Fibroblast of the aortic adventitia (primary cell): ENCODE results near the gene WSCD2. TPM values are rescaled to one million over a fixed set of nuclear protein-coding genes. Genes with fewer than 3 reads are reported as not detected.

ENCODE experiments used
- DNase-seq: peaks from one replicate; pipeline ENCODE4 v3.0.0-alpha.2; 2010; ENCODE audit warnings: low read depth
- H3K4me3 ChIP-seq: 2 replicates; pipeline ENCODE4 v1.5.1; 2011; ENCODE audit warnings: low read depth, mild to moderate bottlenecking, control low read depth, low read length, moderate library complexity
- total RNA-seq: library from RNA; depleted of rRNA; stranded (reverse); fragments of >200 nt; gene quantifications from 2 replicates; pipeline ENCODE4 v1.2.3, GENCODE V29; 2012; ENCODE audit warnings: low replicate concordance
- TF ChIP-seq, protein P1 (sequence below): IDR thresholded peaks from 2 replicates; pipeline ENCODE4 v1.5.1; 2011; ENCODE audit warnings: mild to moderate bottlenecking, low read length, control low read depth, inconsistent platforms; ENCODE audit not compliant: insufficient read depth

WSCD2 gene
- total RNA-seq, 1 donor = not detected

DNA sequence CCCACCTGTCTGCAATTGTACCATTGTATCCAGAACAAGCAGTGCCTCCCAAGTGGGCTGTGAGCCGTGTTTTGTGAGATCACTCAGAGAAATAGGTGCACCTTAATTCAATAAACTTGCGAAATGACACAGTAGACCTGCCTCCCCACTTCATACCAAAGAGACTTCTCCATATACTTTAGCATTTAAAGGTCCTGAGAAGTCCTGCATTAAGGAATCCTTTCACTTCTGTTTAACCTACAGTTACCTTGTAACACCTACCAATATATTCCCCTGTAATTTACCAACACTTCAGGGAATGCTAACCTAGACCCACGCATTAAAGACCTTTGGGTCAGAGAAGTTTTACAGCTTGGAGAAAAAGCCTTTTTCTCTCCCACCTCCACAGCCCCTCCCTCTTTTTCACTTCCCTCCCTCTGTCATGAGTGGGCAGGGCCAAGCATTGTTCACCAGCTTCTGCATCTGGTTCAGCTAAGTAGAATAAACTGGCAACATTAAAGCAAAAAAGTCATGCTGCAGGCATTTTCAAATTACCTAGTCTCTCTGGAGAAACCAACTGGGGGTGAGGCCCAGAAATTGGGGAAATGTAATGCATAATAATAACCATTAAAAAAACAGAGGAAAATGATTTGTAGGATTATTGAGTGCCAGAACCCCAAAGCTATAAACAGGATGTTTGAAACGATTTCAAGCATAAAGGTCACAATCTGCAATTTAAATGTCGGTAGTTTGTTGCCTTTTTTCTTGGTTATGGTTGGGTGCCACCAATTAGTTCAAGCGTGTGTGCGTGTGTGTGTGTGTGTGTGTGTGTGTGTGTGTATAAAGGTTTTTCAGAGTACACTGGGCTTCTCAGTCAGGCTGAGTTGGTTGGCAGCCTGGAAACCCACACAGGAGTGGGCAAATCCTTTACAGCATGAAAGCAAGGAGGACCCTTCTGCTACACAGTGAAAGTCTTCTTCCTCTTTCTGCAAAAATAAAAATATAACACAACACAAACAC is 13.7 kb upstream of the WSCD2 start:
- no peak for DNase-seq
- no peak overlapping the region for H3K4me3 ChIP-seq
- TF ChIP-seq, protein P1, sequence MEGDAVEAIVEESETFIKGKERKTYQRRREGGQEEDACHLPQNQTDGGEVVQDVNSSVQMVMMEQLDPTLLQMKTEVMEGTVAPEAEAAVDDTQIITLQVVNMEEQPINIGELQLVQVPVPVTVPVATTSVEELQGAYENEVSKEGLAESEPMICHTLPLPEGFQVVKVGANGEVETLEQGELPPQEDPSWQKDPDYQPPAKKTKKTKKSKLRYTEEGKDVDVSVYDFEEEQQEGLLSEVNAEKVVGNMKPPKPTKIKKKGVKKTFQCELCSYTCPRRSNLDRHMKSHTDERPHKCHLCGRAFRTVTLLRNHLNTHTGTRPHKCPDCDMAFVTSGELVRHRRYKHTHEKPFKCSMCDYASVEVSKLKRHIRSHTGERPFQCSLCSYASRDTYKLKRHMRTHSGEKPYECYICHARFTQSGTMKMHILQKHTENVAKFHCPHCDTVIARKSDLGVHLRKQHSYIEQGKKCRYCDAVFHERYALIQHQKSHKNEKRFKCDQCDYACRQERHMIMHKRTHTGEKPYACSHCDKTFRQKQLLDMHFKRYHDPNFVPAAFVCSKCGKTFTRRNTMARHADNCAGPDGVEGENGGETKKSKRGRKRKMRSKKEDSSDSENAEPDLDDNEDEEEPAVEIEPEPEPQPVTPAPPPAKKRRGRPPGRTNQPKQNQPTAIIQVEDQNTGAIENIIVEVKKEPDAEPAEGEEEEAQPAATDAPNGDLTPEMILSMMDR = no peak

DNA sequence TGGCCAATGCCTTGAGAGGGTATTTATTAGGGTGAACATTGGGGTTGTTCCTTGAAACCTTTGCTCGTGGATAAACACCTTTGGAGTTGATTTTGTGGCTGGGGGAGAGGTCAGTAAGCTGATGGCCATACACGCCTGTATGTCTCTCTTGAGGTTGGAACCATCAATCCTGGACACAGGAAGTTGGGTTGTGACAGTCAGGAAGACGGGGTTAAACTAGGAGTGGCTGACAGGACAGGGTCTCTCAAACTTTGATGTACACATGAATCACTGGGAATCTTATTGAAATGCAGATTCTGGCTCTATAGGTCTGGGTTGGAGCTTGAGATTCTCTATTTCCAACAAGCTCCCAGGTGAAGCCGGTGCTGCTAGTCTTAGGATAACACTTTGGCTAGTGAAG is 12.8 kb upstream of the WSCD2 start:
- TF ChIP-seq, protein P1 = no peak
- no peak overlapping the region for H3K4me3 ChIP-seq
- no peak for DNase-seq

- TF ChIP-seq, protein P1 = no peak
These were observed 12.4 kb upstream of the WSCD2 start for GRCh38 chr12:108116699-108117098.

GRCh38 chr12:108117163-108117849 is 11.8 kb upstream of the WSCD2 start:
- no peak overlapping the region for H3K4me3 ChIP-seq
- TF ChIP-seq, protein P1 = no peak
- DNase-seq = no peak

More at GRCh38 chr12:108116699-108117098, 12.4 kb upstream of the WSCD2 start:
- H3K4me3 ChIP-seq = no peak overlapping the region
- no peak for DNase-seq

DNA sequence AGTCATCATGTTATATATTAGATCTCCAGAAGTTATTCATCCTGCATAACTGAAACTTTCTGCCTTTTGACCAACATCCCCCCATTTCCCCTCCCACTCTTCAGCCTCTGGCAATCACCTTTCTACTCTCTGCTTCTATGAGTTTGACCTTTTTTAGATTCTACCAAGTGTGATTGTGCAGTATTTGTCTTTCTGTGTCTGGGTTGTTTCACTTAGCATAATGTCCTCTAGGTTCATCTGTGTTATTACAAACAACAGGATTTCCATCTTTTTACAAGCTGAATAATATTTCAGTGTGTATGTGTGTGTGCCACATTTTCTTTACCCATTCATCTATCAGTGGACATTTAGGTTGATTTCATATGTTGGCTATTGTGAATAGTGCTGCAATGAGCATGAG is 11.2 kb upstream of the WSCD2 start:
- TF ChIP-seq, protein P1 = no peak
- no peak overlapping the region for H3K4me3 ChIP-seq
- no peak for DNase-seq

GRCh38 chr12:108119126-108119973 is 9.7 kb upstream of the WSCD2 start:
- no peak overlapping the region for H3K4me3 ChIP-seq
- TF ChIP-seq, protein P1 = no peak
- no peak for DNase-seq
